Middle frontal gyrus (tissue), 1 donor: ENCODE measurements around the gene HSFX3.
A peak's percentile ranks its signal among the peaks of the same experiment; 100 is the strongest.
"Not testable (repeated sequence)": the region's sequence is repeated elsewhere in the genome, so short reads cannot be mapped to it uniquely, and the experiment has no call there.

ENCODE experiments used
- DNase-seq: peaks from one replicate; pipeline ENCODE4 v3.0.0-alpha.2; 2015; ENCODE audit warnings: low spot score; ENCODE audit errors: extremely low spot score

Gene HSFX3

DNA sequence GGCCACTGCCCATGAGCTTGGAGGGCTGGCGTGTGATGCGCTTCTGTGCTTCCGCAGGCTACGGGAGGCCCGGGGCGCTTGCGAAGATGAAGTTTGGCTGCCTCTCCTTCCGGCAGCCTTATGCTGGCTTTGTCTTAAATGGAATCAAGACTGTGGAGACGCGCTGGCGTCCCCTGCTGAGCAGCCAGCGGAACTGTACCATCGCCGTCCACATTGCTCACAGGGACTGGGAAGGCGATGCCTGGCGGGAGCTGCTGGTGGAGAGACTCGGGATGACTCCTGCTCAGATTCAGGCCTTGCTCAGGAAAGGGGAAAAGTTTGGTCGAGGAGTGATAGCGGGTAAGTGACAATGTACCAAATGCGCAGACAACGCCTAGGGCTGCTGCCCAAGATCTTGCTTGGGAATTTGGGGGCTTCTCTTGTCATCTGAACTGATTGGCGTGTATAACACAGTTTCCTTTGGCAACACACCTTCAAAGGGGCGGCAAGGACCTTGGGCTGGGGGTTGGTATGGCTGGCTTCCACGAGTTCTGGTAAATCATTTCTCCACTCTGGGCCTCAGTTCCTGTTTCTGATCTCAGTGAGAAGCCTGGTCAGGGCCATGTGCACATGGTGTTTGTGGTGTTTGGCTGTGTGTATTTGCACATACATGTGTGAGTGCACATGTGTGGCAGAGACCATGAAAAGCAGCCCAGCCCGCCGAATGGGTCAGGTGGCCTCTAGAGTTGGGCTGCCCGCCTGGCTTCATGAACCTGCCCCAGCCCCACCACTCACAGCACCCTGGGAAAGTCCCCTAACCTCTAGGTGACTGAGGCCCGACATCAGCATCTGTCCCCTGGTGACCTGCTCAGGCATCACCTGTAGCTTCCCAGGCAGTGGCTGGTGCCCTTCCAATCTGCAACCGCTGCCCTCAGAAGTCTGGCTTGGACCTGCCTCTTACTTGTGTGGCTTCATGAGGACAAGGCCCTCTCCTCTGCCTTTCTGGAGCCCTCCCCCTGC is 3.9 kb downstream of the HSFX3 start:
- not testable (repeated sequence) for DNase-seq

DNA sequence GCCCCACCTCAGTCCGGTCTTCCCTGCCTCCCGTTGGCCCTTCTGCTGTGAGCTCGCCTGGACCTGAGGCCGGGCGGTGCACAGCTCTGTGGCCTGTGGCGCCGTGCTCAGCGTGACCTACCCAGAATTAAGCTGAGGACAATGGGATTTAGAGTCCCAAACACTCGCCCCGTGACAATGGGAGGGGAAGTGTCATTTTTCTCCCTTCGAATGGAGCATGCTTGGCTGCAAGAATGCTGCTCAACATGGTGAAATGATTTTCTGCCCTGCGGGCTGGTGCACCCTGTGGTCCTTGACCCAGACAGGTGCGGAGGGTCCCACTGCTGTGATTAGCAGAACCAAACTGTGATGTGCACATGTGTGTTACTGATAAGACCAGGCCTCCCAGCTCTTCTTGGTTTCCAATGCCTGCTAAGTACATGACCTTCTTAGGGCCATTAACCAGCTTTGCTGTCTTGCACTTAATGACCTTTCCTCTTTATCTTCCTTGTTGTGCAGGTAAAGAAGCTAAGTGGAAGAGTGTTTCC is 8.1 kb downstream of the HSFX3 start:
- no peak for DNase-seq

DNA sequence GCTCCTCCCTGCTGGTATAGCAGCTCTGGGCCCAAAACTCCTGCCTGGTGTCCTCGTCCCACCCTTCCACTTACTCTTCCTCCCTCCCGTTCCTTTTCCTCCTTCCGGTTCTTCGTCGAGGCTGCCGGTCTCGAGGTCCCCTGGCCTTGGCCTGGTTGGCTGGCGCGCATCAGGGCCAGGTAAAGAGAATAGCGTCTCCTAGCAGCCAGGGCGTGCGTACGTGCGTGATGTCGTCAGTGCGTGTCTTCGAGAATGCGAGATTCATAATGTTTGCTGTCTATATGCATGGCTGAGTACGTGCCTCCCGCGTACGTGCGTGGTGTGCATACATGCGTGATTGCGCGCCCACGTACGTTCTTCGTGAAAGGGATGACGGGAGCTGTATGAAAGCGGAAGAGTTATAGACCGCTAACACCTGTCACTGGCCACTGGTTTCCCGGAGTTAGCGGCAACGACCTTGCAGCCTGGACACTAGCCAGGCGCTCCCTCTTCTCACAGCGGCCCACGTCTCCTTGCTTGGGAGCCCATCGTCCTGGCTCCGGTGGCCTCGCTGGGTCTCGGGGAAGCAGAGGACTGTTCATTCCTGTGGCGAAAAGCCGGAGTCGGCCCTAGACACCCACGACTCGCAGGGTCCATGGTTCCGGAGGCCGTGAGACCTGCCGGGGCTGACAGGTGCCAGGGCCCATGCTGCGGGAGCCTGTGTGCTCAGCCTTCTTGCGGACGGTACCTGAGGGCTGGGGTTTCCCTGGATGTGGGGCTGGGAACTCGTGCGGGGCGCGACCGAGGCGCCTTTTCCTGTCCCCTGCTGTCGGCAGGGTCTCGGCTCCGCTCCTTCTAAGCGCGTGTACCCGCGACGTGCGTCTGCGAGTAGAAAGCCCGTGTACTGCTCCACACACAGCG is 8.9 kb downstream of the HSFX3 start, which contains the start of gene EOLA1:
Gene EOLA1 (plus strand): TSS at position 392 of the 900 bp plus-strand sequence. CDS start 4,619 bp downstream, outside the sequence.
- DNase-seq = peak; percentile 73

DNA sequence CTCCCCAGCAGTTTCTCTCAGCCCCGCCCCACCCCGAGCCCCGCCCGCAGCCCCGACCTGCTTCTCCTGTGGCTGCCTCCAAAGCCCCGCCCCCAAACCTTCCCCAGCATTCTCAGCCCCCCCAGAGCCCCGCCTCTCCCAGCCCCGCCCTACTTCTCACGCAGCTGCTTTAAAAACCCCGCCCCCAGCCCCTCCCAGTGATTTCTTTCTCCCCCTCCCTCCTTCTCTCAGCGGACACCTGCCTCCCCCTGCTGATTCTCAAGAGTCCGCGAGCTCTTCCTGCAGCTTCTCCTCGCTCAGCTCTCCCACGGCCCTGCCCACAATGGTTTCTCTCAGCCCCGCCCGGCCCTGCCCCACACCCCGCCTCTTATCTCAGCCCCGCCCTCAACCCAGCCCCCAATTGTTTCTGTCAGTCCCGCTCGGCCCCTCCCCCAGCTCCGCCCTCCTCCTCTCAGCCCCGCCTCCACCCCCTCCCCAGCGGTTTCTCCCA is 9.5 kb downstream of the HSFX3 start:
- DNase-seq = peak; percentile 28

DNA sequence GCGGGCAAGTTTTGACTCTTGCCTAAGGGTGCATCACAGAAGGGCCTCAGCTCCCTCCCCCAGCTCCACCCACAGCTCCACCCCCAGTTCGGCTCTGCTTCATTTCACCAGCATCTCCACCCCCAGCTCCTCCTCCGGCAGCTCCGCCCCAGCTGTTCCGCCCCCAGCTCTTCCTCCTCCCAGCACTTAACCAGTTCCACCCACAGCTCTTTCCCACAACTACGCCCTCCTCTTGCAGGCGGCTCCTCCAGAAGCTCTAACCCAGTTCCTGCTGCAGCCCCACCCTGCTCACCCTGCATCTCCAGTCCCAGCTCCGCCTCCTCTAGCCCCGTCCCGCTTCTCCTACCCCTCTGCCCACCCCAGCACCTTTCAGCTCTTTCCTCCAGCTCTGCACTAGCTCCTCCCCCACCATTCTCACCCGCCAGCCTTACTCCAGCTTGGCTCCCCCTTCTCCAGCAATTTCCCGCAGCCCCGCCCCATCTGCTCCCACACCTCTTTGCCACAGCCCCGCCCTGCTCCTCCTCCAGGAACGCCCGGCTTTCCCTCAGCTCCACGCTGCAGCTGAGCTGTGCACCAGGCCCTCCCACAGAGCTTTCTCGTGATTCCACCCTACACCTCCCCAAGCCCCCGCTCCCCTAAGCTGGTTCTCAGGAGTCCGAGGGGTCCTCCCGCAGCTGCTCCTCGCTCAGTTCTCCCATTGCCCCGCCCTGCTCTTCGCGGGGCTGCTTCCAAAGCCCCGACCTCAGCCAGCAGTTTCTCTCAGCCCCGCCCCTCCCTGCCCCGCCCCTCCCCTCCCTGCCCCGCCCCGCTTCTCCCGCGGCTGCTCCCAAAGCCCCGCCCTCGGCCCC is 10.2 kb downstream of the HSFX3 start:
- peak; percentile 16 for DNase-seq

DNA sequence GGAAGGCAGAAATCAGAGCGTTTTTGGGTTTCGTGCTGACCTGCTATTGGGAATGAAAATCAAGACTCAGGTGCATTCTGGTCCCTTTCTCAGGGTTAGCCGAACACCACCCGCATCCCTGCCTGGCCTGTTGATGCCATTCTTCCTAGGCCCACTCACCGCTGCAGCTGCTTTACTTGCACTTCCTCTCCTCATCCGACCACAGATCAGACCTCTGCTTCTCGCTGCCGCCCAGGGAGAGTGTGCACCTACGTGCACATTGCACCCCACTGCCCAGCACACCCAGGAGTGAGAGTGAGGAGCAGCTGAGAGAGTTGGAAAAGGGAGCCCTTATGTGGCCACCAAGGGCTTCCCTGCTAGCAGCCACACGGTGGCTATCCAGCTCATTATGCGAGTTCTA is 12.2 kb downstream of the HSFX3 start:
- not testable (repeated sequence) for DNase-seq

DNA sequence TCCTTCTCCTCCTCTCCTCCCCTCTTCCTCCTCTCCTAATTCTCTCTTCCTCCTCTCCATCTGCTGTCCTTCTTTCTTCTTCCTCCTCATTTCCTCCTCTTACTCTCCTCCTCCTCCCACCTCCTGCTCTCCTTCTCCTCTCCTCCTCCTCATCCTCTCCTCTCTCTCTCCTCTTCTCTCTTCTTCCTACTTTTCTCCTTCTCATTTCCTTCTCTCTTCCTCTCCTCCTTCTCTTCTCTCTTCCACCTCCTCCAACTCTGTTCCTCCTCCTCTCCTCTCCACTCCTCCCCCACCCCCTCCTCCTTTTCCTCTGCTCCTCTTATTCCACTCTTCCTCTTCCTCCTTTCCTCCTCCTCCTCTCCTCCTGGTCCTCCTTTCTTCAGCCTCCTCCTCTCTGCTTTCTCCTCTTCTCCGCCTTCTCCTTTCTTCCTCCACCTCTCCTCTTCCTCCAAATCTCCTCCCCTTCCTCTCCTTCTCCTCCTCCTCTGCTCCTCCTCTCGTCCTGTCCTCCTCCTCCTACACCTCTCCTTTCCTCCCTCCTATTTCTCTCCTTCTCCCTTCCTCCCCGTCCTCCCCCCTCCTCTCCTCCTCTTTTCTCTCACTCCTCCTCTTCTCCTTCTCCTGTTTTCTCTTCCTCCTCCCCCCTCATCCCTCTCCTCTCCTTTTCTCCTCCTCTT is 14.7 kb downstream of the HSFX3 start:
- not testable (repeated sequence) for DNase-seq

DNA sequence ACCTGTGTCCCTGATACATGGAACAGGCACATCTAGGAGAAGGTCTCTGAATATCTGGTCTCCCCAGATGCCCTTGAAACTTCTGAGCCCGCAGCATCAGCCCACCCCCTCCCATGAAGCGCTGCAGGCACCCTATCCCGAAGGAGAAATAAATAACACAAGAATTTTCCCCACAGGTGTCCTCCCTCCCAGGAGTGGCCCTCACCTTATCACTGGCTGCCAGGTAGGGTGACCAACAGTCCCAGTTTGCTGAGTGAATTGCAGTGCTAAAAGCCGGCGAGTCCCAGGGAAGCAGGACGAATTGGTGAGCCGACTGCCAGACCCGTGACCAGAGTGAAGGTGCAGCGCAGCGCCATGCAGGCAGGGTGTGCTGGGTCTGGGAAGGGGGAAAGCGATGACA is 15.7 kb downstream of the HSFX3 start:
- not testable (repeated sequence) for DNase-seq

DNA sequence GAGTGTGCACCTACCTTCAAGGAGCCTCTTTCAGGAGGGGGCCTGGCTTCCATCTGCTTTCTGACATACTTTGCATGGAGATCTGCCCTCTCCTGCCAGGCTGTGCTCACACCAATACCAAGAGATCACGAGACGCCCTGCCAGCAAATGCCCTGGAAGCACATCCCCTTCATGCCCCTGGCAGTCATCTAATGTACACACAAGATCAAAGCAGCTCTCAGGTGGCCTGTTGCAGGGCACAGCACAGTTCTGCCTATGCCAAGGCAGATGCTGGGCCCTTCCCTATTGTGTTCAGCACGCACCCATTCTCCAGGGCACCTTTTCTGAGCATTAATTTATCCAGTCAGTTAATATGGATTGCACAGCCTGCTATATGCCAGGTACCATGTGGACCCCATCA is 16.9 kb downstream of the HSFX3 start:
- DNase-seq = not testable (repeated sequence)

DNA sequence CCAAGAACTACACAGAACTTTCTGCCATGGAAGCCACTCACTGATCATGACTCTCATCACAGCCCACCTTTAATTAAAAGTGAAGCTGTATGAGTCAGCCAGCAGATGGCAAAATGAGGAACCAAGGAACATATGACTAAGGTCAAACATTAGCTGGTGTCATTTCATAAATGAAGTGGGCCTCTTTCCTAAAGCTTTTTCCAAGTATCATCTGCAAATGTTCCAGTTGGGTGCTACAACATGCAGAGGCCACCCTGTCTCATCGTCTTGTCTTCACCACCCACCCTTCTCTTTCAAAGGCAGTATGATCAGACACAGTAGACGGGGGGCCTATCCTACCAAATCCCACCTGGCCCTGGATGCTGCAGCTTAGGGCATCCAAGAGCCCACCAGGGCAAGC is 18.1 kb downstream of the HSFX3 start:
- no peak for DNase-seq

DNA sequence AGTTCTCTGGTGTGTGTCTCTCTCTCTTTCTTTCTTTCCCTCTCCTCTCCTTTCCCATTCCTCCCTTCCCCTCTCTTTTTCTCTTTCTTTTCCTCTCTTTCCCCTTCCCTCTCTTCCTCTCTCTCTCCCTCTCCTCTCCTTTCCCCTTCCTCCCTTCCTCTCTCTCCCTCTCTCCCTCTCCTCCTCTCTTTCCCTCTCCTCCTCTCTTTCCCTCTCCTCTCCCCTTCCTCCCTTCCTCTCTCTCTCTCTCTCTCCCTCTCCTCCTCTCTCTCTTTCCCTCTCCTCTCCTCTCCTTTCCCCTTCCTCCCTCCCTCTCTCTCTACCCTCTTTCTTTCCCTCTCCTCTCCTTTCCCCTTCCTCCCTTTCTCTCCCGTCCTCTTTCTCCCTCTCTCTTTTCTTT is 21.3 kb downstream of the HSFX3 start:
- DNase-seq = no peak

DNA sequence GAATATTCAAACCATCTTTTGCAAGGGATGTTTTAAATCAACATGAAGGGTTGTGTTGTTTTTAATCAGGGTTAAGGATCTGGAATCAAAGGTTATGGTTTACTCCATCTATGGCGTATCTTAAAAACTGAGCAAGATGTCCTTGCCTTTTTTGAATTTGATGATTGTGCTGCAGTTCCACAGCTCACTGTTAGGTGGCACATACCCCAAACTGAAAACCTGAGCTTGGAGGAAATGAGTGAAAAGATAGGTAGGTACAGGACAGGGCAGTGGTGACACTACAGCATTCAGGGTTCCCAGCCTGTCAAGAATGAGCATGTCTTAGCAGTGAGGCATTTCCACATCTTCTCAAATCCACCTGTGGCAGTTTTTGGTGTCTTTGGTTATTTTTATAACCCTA is 22.0 kb downstream of the HSFX3 start:
- DNase-seq = no peak

DNA sequence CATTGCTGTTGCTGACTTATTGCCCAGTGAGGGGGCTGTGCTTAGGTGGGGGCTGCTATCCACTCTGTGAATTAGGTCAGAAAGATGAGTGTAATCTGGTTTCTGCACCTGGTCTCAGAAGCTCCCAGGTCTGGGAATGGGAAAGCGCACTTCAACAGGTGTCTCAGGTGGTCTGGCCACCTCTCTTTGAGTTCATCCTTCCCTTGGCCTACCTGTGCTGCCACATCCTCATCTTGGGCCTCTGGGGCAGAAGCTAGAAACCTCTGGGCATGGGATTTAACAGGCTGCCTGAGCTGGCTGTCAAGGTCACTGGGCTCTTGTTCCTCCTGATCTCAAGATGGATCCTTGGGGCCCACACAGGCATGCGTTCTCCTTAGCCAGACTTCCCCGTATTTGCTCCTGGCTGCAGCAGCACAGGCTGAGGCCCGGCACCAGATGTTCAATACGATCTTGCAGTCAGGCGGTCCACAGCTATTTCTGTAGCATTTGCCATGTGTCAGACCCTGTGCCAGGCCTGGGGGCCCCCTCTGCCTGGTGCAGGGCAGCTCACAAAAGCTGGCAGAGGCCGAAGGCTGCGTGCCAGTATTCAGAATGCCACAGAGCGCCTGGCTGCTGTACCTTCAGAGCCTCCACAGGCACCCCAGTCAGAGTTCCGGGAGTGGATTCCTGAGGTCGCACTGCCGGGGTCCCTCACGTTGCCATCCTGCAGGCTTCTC is 23.2 kb downstream of the HSFX3 start:
- DNase-seq = not testable (repeated sequence)

DNA sequence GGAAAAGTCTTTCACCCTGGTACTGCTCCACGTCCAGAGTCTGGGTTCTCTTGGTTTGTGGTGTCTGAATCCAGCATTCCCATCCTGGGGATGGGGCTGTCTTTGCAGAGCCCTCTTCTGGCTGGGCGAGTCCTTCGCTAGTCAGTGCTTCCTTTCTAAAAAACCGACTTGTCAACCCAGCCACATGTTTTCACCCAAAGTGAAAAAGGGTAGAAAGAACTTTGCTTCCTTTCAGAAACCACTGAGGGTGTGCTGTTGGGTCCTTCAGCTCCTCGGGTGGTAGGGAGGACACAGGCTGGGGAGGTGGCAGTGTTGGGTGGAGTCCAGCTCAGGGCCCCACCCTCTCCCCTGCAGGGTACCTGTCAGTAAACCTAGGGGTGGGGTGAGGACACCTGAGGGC is 23.8 kb downstream of the HSFX3 start:
- DNase-seq = not testable (repeated sequence)

DNA sequence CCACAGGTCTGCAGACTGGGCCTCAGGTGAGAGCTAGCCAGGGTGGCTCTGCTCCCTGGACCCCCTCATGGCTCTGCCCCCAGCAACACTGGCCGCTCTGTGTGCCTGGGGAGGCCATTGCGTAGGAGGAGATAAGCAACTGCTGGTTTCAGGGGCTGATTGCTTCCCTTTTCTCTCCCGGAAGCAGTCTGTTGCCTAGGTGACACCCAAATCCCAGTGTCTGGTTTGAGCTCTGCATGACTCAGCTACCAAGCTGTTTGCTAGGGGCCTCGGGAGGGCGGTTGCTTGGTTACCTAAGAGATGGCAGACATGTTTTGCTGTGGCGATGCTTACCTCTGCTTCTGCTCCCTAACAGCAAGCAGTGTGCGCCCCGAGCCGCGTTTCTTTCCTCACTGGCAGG is 24.3 kb downstream of the HSFX3 start:
- not testable (repeated sequence) for DNase-seq

DNA sequence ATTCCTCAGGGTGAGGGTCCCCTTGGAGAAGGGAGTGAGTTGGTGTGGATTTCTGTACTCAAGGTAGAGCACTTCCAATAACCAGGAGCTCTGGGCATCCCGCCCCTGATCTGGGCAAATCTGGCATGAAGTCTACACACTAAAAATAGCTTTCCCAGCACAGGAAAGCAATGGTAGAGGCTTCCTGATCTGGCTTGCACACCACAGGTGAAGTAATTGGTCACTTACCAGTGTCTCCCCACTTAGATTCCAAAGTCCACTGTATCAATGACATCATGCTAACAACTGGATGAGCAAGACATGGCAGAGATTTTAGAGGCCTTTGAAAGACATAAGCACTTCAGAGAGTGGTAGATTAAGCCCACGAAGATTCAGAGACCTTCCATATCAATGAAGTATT is 26.8 kb downstream of the HSFX3 start:
- no peak for DNase-seq

DNA sequence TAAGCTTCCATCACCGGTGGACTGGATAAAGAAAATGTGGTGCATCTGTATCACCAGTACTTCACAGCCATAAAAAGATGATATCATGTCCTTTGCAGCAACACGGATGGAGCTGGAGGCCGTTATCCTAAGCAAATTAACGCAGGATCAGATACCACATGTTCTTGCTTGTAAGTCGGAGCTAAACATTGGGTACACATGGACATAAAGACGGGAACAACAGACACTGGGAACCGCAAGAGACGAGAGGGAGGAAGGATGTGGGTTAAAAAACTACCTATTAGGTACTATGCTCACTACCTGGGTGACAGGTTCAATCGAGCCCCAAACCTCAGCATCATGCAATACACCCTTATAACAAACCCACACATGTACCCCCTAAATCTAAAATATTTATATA is 28.3 kb downstream of the HSFX3 start:
- DNase-seq = no peak

DNA sequence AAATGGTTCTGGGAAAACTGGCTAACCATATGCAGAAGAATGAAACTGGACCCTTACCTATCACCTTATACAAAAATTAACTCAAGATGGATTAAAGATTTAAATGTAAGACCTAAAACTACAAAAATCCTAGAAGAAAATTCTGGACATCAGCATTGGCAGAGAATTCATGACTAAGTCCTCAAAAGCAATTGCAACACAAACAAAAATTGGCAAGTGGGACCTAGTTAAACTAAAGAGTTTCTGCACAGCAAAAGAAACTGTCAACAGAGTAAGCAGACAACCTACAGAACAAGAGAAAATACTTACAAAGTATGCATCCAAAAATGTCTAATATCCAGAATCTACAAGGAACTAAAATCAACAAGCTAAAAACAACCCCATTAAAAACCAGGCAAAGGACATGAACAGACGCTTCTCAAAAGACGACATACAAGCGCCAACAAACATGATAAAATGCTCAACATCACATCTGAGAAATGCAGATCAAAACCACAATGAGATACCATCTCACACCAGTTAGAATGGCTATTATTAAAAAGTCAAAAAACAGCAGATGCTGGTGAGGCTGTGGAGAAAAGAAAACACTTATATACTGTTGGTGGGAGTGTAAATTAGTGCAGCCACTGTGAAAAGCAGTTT is 29.0 kb downstream of the HSFX3 start:
- not testable (repeated sequence) for DNase-seq

DNA sequence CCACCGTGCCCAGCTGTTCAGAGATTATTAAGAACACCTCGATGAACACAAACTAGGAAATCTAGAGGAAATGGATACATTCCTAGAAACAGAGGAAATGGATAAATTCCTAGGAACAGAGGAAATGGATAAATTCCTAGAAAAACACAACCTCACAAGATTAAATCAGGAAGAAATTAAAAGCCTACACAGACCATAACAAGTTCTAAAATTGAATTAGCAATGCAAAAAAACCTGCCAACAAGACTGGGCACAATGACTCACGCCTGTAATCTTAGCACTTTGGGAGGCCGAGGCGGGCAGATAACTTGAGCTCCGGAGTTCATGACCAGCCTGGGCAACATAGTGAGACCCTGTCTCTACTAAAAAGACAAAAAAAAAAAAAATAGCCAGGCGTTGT is 31.5 kb downstream of the HSFX3 start:
- no peak for DNase-seq
